Measurements from ENCODE around the gene CCDC88C.

The CCDC88C gene

GRCh38 chr14:91358654-91359220, 58.9 kb downstream of the CCDC88C start:
- Histone ChIP-seq H3K27ac (no peak overlapping the region), H3K9ac (no peak overlapping the region)
- TF ChIP-seq CTCF (conservative IDR thresholded peaks at IDR 0.05; ENCODE audit: low read depth, low read length), result no peak

GRCh38 chr14:91358025-91358319, 59.6 kb downstream of the CCDC88C start:
- no peak overlapping the region for H3K9ac ChIP-seq
- no peaks in the 10 kb centered on the region for H3K27me3 ChIP-seq (ENCODE audit: insufficient read depth, low read depth)
- H2AFZ ChIP-seq (ENCODE audit: low read depth), result no peak overlapping the region
- no peak for TF ChIP-seq CTCF (conservative IDR thresholded peaks at IDR 0.05; ENCODE audit: low read depth, low read length)
- H4K20me1 ChIP-seq (ENCODE audit: insufficient read depth), result no peaks in the 10 kb centered on the region
- no peaks in the 10 kb centered on the region for H3K36me3 ChIP-seq (ENCODE audit: insufficient read depth)
- H3K79me2 ChIP-seq (ENCODE audit: insufficient read depth, low read depth), result peaks cover 21% of the 10 kb centered on the region
- H3K27ac ChIP-seq, result no peak overlapping the region
- H3K4me2 ChIP-seq, result no peak overlapping the region
- peaks cover 68% of the 10 kb centered on the region for H3K4me1 ChIP-seq (ENCODE audit: low read depth, poor library complexity, severe bottlenecking)
- no peak overlapping the region for H3K4me3 ChIP-seq (IDR thresholded peaks at IDR 0.05; ENCODE audit: insufficient read depth, low read depth, low read length)

More at GRCh38 chr14:91358654-91359220, 58.9 kb downstream of the CCDC88C start:
- H3K27me3 ChIP-seq (ENCODE audit: insufficient read depth, low read depth), result no peaks in the 10 kb centered on the region
- H4K20me1 ChIP-seq (ENCODE audit: insufficient read depth), result no peaks in the 10 kb centered on the region
- H3K4me2 ChIP-seq, result no peak overlapping the region
- peaks cover 68% of the 10 kb centered on the region for H3K4me1 ChIP-seq (ENCODE audit: low read depth, poor library complexity, severe bottlenecking)
- no peaks in the 10 kb centered on the region for H3K36me3 ChIP-seq (ENCODE audit: insufficient read depth)
- H2AFZ ChIP-seq (ENCODE audit: low read depth), result no peak overlapping the region
- no peak overlapping the region for H3K4me3 ChIP-seq (IDR thresholded peaks at IDR 0.05; ENCODE audit: insufficient read depth, low read depth, low read length)
- peaks cover 27% of the 10 kb centered on the region for H3K79me2 ChIP-seq (ENCODE audit: insufficient read depth, low read depth)

- no peak for TF ChIP-seq CTCF (conservative IDR thresholded peaks at IDR 0.05; ENCODE audit: low read depth, low read length)
- no peak overlapping the region for H3K4me3 ChIP-seq (IDR thresholded peaks at IDR 0.05; ENCODE audit: insufficient read depth, low read depth, low read length)
- H3K36me3 ChIP-seq (ENCODE audit: insufficient read depth), result no peaks in the 10 kb centered on the region
- H4K20me1 ChIP-seq (ENCODE audit: insufficient read depth), result no peaks in the 10 kb centered on the region
- H3K27ac ChIP-seq, result no peak overlapping the region
- no peak overlapping the region for H2AFZ ChIP-seq (ENCODE audit: low read depth)
- no peaks in the 10 kb centered on the region for H3K27me3 ChIP-seq (ENCODE audit: insufficient read depth, low read depth)
- no peak overlapping the region for H3K9ac ChIP-seq
- H3K4me1 ChIP-seq (ENCODE audit: low read depth, poor library complexity, severe bottlenecking), result peaks cover 68% of the 10 kb centered on the region
- peaks cover 16% of the 10 kb centered on the region for H3K79me2 ChIP-seq (ENCODE audit: insufficient read depth, low read depth)
- peak overlapping the region; percentile 80; the same call in 1 of the 2 replicates for H3K4me2 ChIP-seq
Measured at GRCh38 chr14:91357272-91358024, 60.2 kb downstream of the CCDC88C start.

- H4K20me1 ChIP-seq (ENCODE audit: insufficient read depth), result no peaks in the 10 kb centered on the region
- no peaks in the 10 kb centered on the region for H3K36me3 ChIP-seq (ENCODE audit: insufficient read depth)
- peaks cover 4% of the 10 kb centered on the region; the same call in 1 of the 2 replicates for H3K79me2 ChIP-seq (ENCODE audit: insufficient read depth, low read depth)
- H3K4me1 ChIP-seq (ENCODE audit: low read depth, poor library complexity, severe bottlenecking), result peaks cover 68% of the 10 kb centered on the region
- no peaks in the 10 kb centered on the region for H3K27me3 ChIP-seq (ENCODE audit: insufficient read depth, low read depth)
- no peak for TF ChIP-seq CTCF (conservative IDR thresholded peaks at IDR 0.05; ENCODE audit: low read depth, low read length)
- no peak overlapping the region for H3K4me3 ChIP-seq (IDR thresholded peaks at IDR 0.05; ENCODE audit: insufficient read depth, low read depth, low read length)
- H3K4me2 ChIP-seq, result peak overlapping the region; percentile 80; the same call in 1 of the 2 replicates
- no peak overlapping the region for H2AFZ ChIP-seq (ENCODE audit: low read depth)
- peak overlapping the region; percentile 71; the same call in 1 of the 2 replicates for H3K27ac ChIP-seq
- no peak overlapping the region; the same call in 1 of the 2 replicates for H3K9ac ChIP-seq
Measured at GRCh38 chr14:91356181-91356763, 61.3 kb downstream of the CCDC88C start.

Data from KMS-11 (cell line).